Karpas-422 (cell line): Measurements from ENCODE around the gene SIN3A. TPM values are rescaled to one million over a fixed set of nuclear protein-coding genes. Genes with fewer than 3 reads are reported as not detected.
A peak's percentile ranks its signal among the peaks of the same experiment; 100 is the strongest.
"Not testable (repeated sequence)": the region's sequence is repeated elsewhere in the genome, so short reads cannot be mapped to it uniquely, and the experiment has no call there.

ENCODE experiments used
- DNase-seq: peaks from one replicate; pipeline ENCODE4 v3.0.0-alpha.2; 2015
- H2AFZ ChIP-seq: fragments of 200-600 bp; sonication (generic); 2 replicates; pipeline ENCODE4 v1.6.1; 2014; ENCODE audit warnings: antibody characterized with exemption, low read length, mixed read lengths
- H3K27ac ChIP-seq: fragments of 200-600 bp; sonication (generic); 2 replicates; pipeline ENCODE4 v1.5.1; 2014; ENCODE audit warnings: mild to moderate bottlenecking, low read length, moderate library complexity
- H3K27me3 ChIP-seq: fragments of 200-600 bp; sonication (generic); 2 replicates; pipeline ENCODE4 v1.6.1; 2014; ENCODE audit warnings: low read length, mixed read lengths
- H3K36me3 ChIP-seq: fragments of 200-600 bp; sonication (generic); 2 replicates; pipeline ENCODE4 v1.6.1; 2014; ENCODE audit warnings: low read length, mixed read lengths; ENCODE audit not compliant: insufficient read depth
- H3K4me1 ChIP-seq: fragments of 200-600 bp; sonication (generic); 2 replicates; pipeline ENCODE4 v1.6.1; 2014; ENCODE audit warnings: mild to moderate bottlenecking, low read length, mixed read lengths
- H3K4me2 ChIP-seq: fragments of 200-600 bp; sonication (generic); 2 replicates; pipeline ENCODE4 v1.6.1; 2014; ENCODE audit warnings: low read length, low read depth, mild to moderate bottlenecking; ENCODE audit not compliant: poor library complexity, severe bottlenecking
- H3K4me3 ChIP-seq: fragments of 200-600 bp; sonication (generic); 2 replicates; pipeline ENCODE4 v1.5.1; 2014; ENCODE audit warnings: mild to moderate bottlenecking, antibody characterized with exemption, low read length, mixed read lengths
- H3K79me2 ChIP-seq: fragments of 200-600 bp; sonication (generic); 2 replicates; pipeline ENCODE4 v1.6.1; 2014; ENCODE audit warnings: mild to moderate bottlenecking, low read length, mixed read lengths
- H3K9ac ChIP-seq: fragments of 200-600 bp; sonication (generic); 2 replicates; pipeline ENCODE4 v1.6.0; 2014; ENCODE audit warnings: low read length
- H3K9me2 ChIP-seq: fragments of 200-600 bp; sonication (generic), shearing (Covaris generic); replicated peaks from 2 replicates; pipeline ENCODE4 v1.6.0; 2014; ENCODE audit warnings: mild to moderate bottlenecking, low read length, moderate library complexity; ENCODE audit not compliant: insufficient read depth
- H3K9me3 ChIP-seq: fragments of 300-700, 200-600 bp; sonication (generic); 2 replicates; pipeline ENCODE4 v1.6.1; 2014; ENCODE audit warnings: low read length, mixed read lengths
- H4K20me1 ChIP-seq: fragments of 200-600 bp; sonication (generic); 2 replicates; pipeline ENCODE4 v1.6.1; 2014; ENCODE audit warnings: mild to moderate bottlenecking, antibody characterized with exemption, low read length, low read depth; ENCODE audit not compliant: insufficient read depth
- total RNA-seq: library from RNA; depleted of rRNA; stranded (reverse); fragments of >200 nt; shearing (Covaris generic); gene quantifications from 2 replicates; pipeline ENCODE4 v1.2.3, GENCODE V29; 2014; ENCODE audit warnings: low replicate concordance

SIN3A gene
- total RNA-seq, 1 experiment from 2014 or later: 45.3 TPM

- no peaks in the 10 kb centered on the region for H3K27me3 ChIP-seq
- peaks cover 56% of the 10 kb centered on the region for H3K36me3 ChIP-seq
- H3K27ac ChIP-seq: no peak overlapping the region
- no peak overlapping the region for H3K9ac ChIP-seq
- H3K9me3 ChIP-seq: no peaks in the 10 kb centered on the region
- H3K9me2 ChIP-seq: no peaks in the 10 kb centered on the region
- H3K4me3 ChIP-seq: no peak overlapping the region
- no peak overlapping the region for H2AFZ ChIP-seq
- peaks cover 4% of the 10 kb centered on the region; the same call in 1 of the 2 replicates for H4K20me1 ChIP-seq
- no peak for DNase-seq
- no peak overlapping the region for H3K4me2 ChIP-seq
- peaks cover 27% of the 10 kb centered on the region for H3K79me2 ChIP-seq
- no peaks in the 10 kb centered on the region for H3K4me1 ChIP-seq
Measured at GRCh38 chr15:75397494-75397893, 54.0 kb downstream of the SIN3A start.

GRCh38 chr15:75389791-75390382, 61.6 kb downstream of the SIN3A start:
- peaks cover 68% of the 10 kb centered on the region for H3K36me3 ChIP-seq
- H3K4me2 ChIP-seq: no peak overlapping the region
- no peaks in the 10 kb centered on the region for H3K9me3 ChIP-seq
- no peaks in the 10 kb centered on the region for H4K20me1 ChIP-seq
- H3K4me1 ChIP-seq: no peaks in the 10 kb centered on the region
- no peaks in the 10 kb centered on the region for H3K27me3 ChIP-seq
- H3K4me3 ChIP-seq: no peak overlapping the region
- H2AFZ ChIP-seq: no peak overlapping the region
- no peaks in the 10 kb centered on the region for H3K9me2 ChIP-seq
- no peak overlapping the region for H3K27ac ChIP-seq
- H3K9ac ChIP-seq: no peak overlapping the region
- DNase-seq: no peak
- H3K79me2 ChIP-seq: peaks cover 27% of the 10 kb centered on the region

GRCh38 chr15:75383986-75384385, 67.5 kb downstream of the SIN3A start:
- not testable (repeated sequence) for H3K4me2 ChIP-seq, H3K9me3 ChIP-seq, H3K4me1 ChIP-seq, H2AFZ ChIP-seq, H3K9ac ChIP-seq, H4K20me1 ChIP-seq, H3K9me2 ChIP-seq, DNase-seq, H3K27me3 ChIP-seq, H3K27ac ChIP-seq, H3K4me3 ChIP-seq
- Histone ChIP-seq H3K36me3 (peaks cover 50% of the 10 kb centered on the region; the same call in 1 of the 2 replicates), H3K79me2 (peaks cover 16% of the 10 kb centered on the region)

GRCh38 chr15:75380773-75381172, 70.7 kb downstream of the SIN3A start:
- Histone ChIP-seq H3K4me3 (no peak overlapping the region), H2AFZ (no peak overlapping the region), H3K9ac (no peak overlapping the region), H4K20me1 (no peaks in the 10 kb centered on the region), H3K4me2 (no peak overlapping the region), H3K27ac (no peak overlapping the region), H3K9me3 (no peaks in the 10 kb centered on the region), H3K9me2 (no peaks in the 10 kb centered on the region), H3K4me1 (no peaks in the 10 kb centered on the region), H3K27me3 (no peaks in the 10 kb centered on the region), H3K79me2 (peaks cover 17% of the 10 kb centered on the region), H3K36me3 (peaks cover 46% of the 10 kb centered on the region)
- DNase-seq: no peak

- peaks cover 5% of the 10 kb centered on the region; the same call in 1 of the 2 replicates for H4K20me1 ChIP-seq
- peaks cover 38% of the 10 kb centered on the region for H3K36me3 ChIP-seq
- H3K4me1 ChIP-seq: peaks cover 24% of the 10 kb centered on the region
- H2AFZ ChIP-seq: no peak overlapping the region
- peaks cover 52% of the 10 kb centered on the region for H3K79me2 ChIP-seq
- DNase-seq: no peak
- no peak overlapping the region for H3K4me3 ChIP-seq
- H3K9ac ChIP-seq: no peak overlapping the region
- H3K27ac ChIP-seq: no peak overlapping the region
- H3K27me3 ChIP-seq: no peaks in the 10 kb centered on the region
- H3K4me2 ChIP-seq: no peak overlapping the region
- no peaks in the 10 kb centered on the region for H3K9me3 ChIP-seq
- H3K9me2 ChIP-seq: no peaks in the 10 kb centered on the region
Measured at GRCh38 chr15:75371901-75372688, 79.4 kb downstream of the SIN3A start.

- Histone ChIP-seq H3K27me3 (no peaks in the 10 kb centered on the region), H3K9me3 (no peaks in the 10 kb centered on the region), H3K36me3 (peaks cover 34% of the 10 kb centered on the region), H3K79me2 (peaks cover 50% of the 10 kb centered on the region), H3K27ac (no peak overlapping the region), H4K20me1 (peaks cover 5% of the 10 kb centered on the region; the same call in 1 of the 2 replicates), H3K4me2 (no peak overlapping the region), H3K9me2 (no peaks in the 10 kb centered on the region), H3K9ac (no peak overlapping the region), H3K4me1 (peaks cover 26% of the 10 kb centered on the region), H3K4me3 (no peak overlapping the region), H2AFZ (no peak overlapping the region)
- no peak for DNase-seq
Measured at GRCh38 chr15:75371486-75371885, 80.0 kb downstream of the SIN3A start.

GRCh38 chr15:75369897-75370581, 81.5 kb downstream of the SIN3A start:
- DNase-seq: no peak
- H3K4me3 ChIP-seq: peak overlapping the region; percentile 88
- peaks cover 46% of the 10 kb centered on the region for H3K79me2 ChIP-seq
- no peaks in the 10 kb centered on the region for H3K9me3 ChIP-seq
- peaks cover 26% of the 10 kb centered on the region for H3K4me1 ChIP-seq
- peak overlapping the region; percentile 90 for H3K9ac ChIP-seq
- no peaks in the 10 kb centered on the region for H3K27me3 ChIP-seq
- no peak overlapping the region for H2AFZ ChIP-seq
- H3K9me2 ChIP-seq: no peaks in the 10 kb centered on the region
- no peak overlapping the region for H3K27ac ChIP-seq
- H4K20me1 ChIP-seq: peaks cover 5% of the 10 kb centered on the region; the same call in 1 of the 2 replicates
- H3K4me2 ChIP-seq: peak overlapping the region; percentile 91
- H3K36me3 ChIP-seq: peaks cover 24% of the 10 kb centered on the region; the same call in 1 of the 2 replicates

- Histone ChIP-seq H3K4me2 (peak overlapping the region; percentile 91), H3K9me3 (no peaks in the 10 kb centered on the region), H2AFZ (no peak overlapping the region; the same call in 1 of the 2 replicates), H3K9me2 (no peaks in the 10 kb centered on the region), H3K27me3 (no peaks in the 10 kb centered on the region), H3K27ac (peak overlapping the region; percentile 83), H4K20me1 (peaks cover 5% of the 10 kb centered on the region; the same call in 1 of the 2 replicates), H3K79me2 (peaks cover 33% of the 10 kb centered on the region), H3K4me3 (peak overlapping the region; percentile 88), H3K9ac (peak overlapping the region; percentile 90), H3K4me1 (peaks cover 26% of the 10 kb centered on the region), H3K36me3 (peaks cover 11% of the 10 kb centered on the region; the same call in 1 of the 2 replicates)
- no peak for DNase-seq
Measured at GRCh38 chr15:75368689-75369239, 82.7 kb downstream of the SIN3A start.
